K562 (cell line): ENCODE results near the gene PLAAT4.

ENCODE experiments used
- CHD1 ChIP-seq: fragments of 200-600 bp; sonication (generic); IDR thresholded peaks from one replicate; pipeline ENCODE4 v1.6.1; 2012; ENCODE audit warnings: mild to moderate bottlenecking, moderate library complexity, low read length, inconsistent platforms
- CTCF ChIP-seq, 3 experiments: IDR thresholded peaks in 2 of 3; conservative IDR thresholded peaks in 1 of 3; 2 replicates each; pipeline ENCODE4 v1.5.1; 2011 to 2012; ENCODE audit warnings: low read length in 3 of 3, mild to moderate bottlenecking in 3 of 3, control low read depth in 2 of 3, improper control_type of control experiment in 1 of 3, inconsistent platforms in 1 of 3, low read depth in 1 of 3, mixed read lengths in 1 of 3, moderate library complexity in 1 of 3; ENCODE audit not compliant: insufficient read depth in 2 of 3
- EP300 ChIP-seq: IDR thresholded peaks from 2 replicates; pipeline ENCODE4 v1.6.1; 2012; ENCODE audit warnings: low read length, improper control_type of control experiment
- EZH2 ChIP-seq: IDR thresholded peaks from 2 replicates; pipeline ENCODE4 v1.6.1; 2012; ENCODE audit warnings: low read depth, mild to moderate bottlenecking, inconsistent platforms, low read length, borderline replicate concordance
- KAT8 ChIP-seq: fragments of 450-650 bp; IDR thresholded peaks from 2 replicates; pipeline ENCODE4 v1.6.1; 2016; ENCODE audit warnings: low read depth, mild to moderate bottlenecking
- POLR2A ChIP-seq: fragments of 450-650 bp; conservative IDR thresholded peaks from 2 replicates; pipeline ENCODE4 v1.6.1; 2016
- SETDB1 ChIP-seq: IDR thresholded peaks from one replicate; pipeline ENCODE4 v1.6.1; 2012; ENCODE audit warnings: low read length, control low read depth, inconsistent platforms
- USF2 ChIP-seq: sonication (generic); formaldehyde crosslinking; IDR thresholded peaks from 2 replicates; pipeline ENCODE4 v1.5.0; 2020; ENCODE audit warnings: missing genetic modification reagents
- ZNF318 ChIP-seq, 2 experiments: fragments of 450-650 bp; IDR thresholded peaks; 2 replicates each; pipeline ENCODE4 v1.6.1; 2016; ENCODE audit warnings: mild to moderate bottlenecking in 2 of 2, borderline replicate concordance in 1 of 2, low read depth in 1 of 2, moderate library complexity in 1 of 2
- ZZZ3 ChIP-seq: fragments of 450-650 bp; IDR thresholded peaks from 2 replicates; pipeline ENCODE4 v1.6.1; 2016; ENCODE audit warnings: antibody characterized with exemption, mild to moderate bottlenecking, moderate library complexity

GRCh38 chr11:63547061-63547460 is 10.5 kb downstream of the PLAAT4 start:
- no peak for TF ChIP-seq EZH2
- no peak for TF ChIP-seq EP300
- no peak for TF ChIP-seq CTCF (IDR thresholded peaks at IDR 0.05 in 2 of 3, conservative IDR thresholded peaks at IDR 0.05 in 1 of 3; ENCODE audit: insufficient read depth in 2 of 3, low read depth in 1 of 3, low read length in 3 of 3)
- TF ChIP-seq POLR2A, result no peak
- no peak for TF ChIP-seq USF2
- TF ChIP-seq KAT8, result no peak
- no peak for TF ChIP-seq CHD1
- no peak for TF ChIP-seq ZZZ3
- TF ChIP-seq ZNF318 (IDR thresholded peaks at IDR 0.05; ENCODE audit: borderline replicate concordance in 1 of 2, low read depth in 1 of 2), result no peak
- TF ChIP-seq SETDB1, result no peak
